BJ (cell line): ENCODE measurements around the gene CARHSP1. TPM values are rescaled to one million over a fixed set of nuclear protein-coding genes. Genes with fewer than 3 reads are reported as not detected.

ENCODE experiments used
- CTCF ChIA-PET: fragments of 350-600 bp; formaldehyde crosslinking; extraction: SDS; loops from one replicate; lab custom pipeline; 2021; ENCODE audit warnings: antibody characterized with exemption, inconsistent platforms; lab: Yijun Ruan, JAX
- POLR2A ChIA-PET: fragments of 300-600 bp; sonication (Branson Sonifier 250); formaldehyde crosslinking; extraction: SDS; loops from one replicate; lab custom pipeline; 2021; ENCODE audit warnings: antibody characterized with exemption; lab: Charles Lee
- DNase-seq: peaks from one replicate; pipeline ENCODE4 v3.0.0-alpha.2; 2011; ENCODE audit warnings: low read depth
- H3K27me3 ChIP-seq: 2 replicates; pipeline ENCODE4 v1.6.0; 2011; ENCODE audit warnings: low read length; ENCODE audit not compliant: control insufficient read depth, insufficient read depth
- H3K36me3 ChIP-seq: 2 replicates; pipeline ENCODE4 v1.5.1; 2011; ENCODE audit warnings: low read length; ENCODE audit not compliant: control insufficient read depth, insufficient read depth
- H3K4me3 ChIP-seq: 2 replicates; pipeline ENCODE4 v1.5.1; 2011; ENCODE audit warnings: low read depth, mild to moderate bottlenecking, control low read depth, low read length
- CTCF ChIP-seq: IDR thresholded peaks from 2 replicates; pipeline ENCODE4 v1.5.1; 2011; ENCODE audit warnings: low read depth, mild to moderate bottlenecking, control low read depth, inconsistent platforms, low read length, moderate library complexity; ENCODE audit not compliant: insufficient read depth
- polyA plus RNA-seq: library from polyadenylated mRNA; depleted of rRNA; stranded (reverse); fragments of >200 nt; gene quantifications from 2 replicates; pipeline ENCODE4 v1.2.3, GENCODE V29; 2011

Gene CARHSP1
- polyA plus RNA-seq, 1 experiment = 119 TPM

GRCh38 chr16:8819411-8820034 is 49.3 kb downstream of the CARHSP1 start:
- Histone ChIP-seq H3K36me3 (peaks cover 15% of the 10 kb centered on the region), H3K27me3 (no peaks in the 10 kb centered on the region), H3K4me3 (no peak overlapping the region)
- POLR2A ChIA-PET = no interaction called here
- CTCF ChIA-PET = interaction anchor here (0.9 to 2.3 kb wide), 3 partner anchors 9 to 61 kb away, joined by 3 to 7 read pairs (median 3); no protein-coding TSS in a partner anchor
- no peak for TF ChIP-seq CTCF
- DNase-seq = no peak

- H3K4me3 ChIP-seq = no peak overlapping the region
- no peak for TF ChIP-seq CTCF
- no peaks in the 10 kb centered on the region for H3K27me3 ChIP-seq
- H3K36me3 ChIP-seq = peaks cover 18% of the 10 kb centered on the region
- ChIA-PET CTCF (interaction anchor here (0.9 to 2.3 kb wide), 3 partner anchors 8 to 62 kb away, joined by 3 to 7 read pairs (median 3); no protein-coding TSS in a partner anchor), POLR2A (no interaction called here)
- no peak for DNase-seq
Measured at GRCh38 chr16:8818504-8819270, 50.1 kb downstream of the CARHSP1 start.

GRCh38 chr16:8816967-8817655 is 51.7 kb downstream of the CARHSP1 start:
- CTCF ChIA-PET = interaction anchor here (1.5 kb wide), 1 partner anchor 63 kb away, joined by 5 read pairs; no protein-coding TSS in a partner anchor
- Histone ChIP-seq H3K36me3 (peaks cover 25% of the 10 kb centered on the region), H3K4me3 (no peak overlapping the region), H3K27me3 (no peaks in the 10 kb centered on the region)
- TF ChIP-seq CTCF = no peak
- POLR2A ChIA-PET = interaction anchor here (0.6 kb wide), 1 partner anchor 14 kb away, joined by 4 read pairs; no protein-coding TSS in a partner anchor
- DNase-seq = no peak

- no peaks in the 10 kb centered on the region for H3K27me3 ChIP-seq
- no peak overlapping the region for H3K4me3 ChIP-seq
- no peak for DNase-seq
- ChIA-PET CTCF (no interaction called here), POLR2A (no interaction called here)
- no peak for TF ChIP-seq CTCF
- peaks cover 31% of the 10 kb centered on the region for H3K36me3 ChIP-seq
Measured at GRCh38 chr16:8814095-8814806, 54.6 kb downstream of the CARHSP1 start.
